GM21737 (cell line): ENCODE data around the gene CEP68.
"Not testable (repeated sequence)": the region's sequence is repeated elsewhere in the genome, so short reads cannot be mapped to it uniquely, and the experiment has no call there.

Experiments used
- ATAC-seq: cut with Tn5 transposase; IDR thresholded peaks from one replicate; pipeline ENCODE4 v1.9.1; 2021; ENCODE audit warnings: mild to moderate bottlenecking, moderate library complexity; ENCODE audit not compliant: unreplicated experiment

The CEP68 gene

GRCh38 chr2:65079017-65079416, 22.8 kb downstream of the CEP68 start:
- no peak for ATAC-seq

GRCh38 chr2:65081232-65081685, 25.0 kb downstream of the CEP68 start:
- no peak for ATAC-seq

- no peak for ATAC-seq
Observed at GRCh38 chr2:65085148-65085547, 28.9 kb downstream of the CEP68 start.

- no peak for ATAC-seq
Observed at GRCh38 chr2:65092791-65093190, 36.6 kb downstream of the CEP68 start.

- no peak for ATAC-seq
Observed at GRCh38 chr2:65093211-65093610, 37.0 kb downstream of the CEP68 start.

GRCh38 chr2:65096948-65097347, 40.7 kb downstream of the CEP68 start:
- no peak for ATAC-seq

- no peak for ATAC-seq
Observed at GRCh38 chr2:65097844-65098243, 41.6 kb downstream of the CEP68 start.

- ATAC-seq, result no peak
Observed at GRCh38 chr2:65098741-65099140, 42.5 kb downstream of the CEP68 start.

GRCh38 chr2:65101071-65101470, 44.9 kb downstream of the CEP68 start:
- no peak for ATAC-seq

- ATAC-seq, result no peak
Observed at GRCh38 chr2:65103013-65103715, 46.9 kb downstream of the CEP68 start.

GRCh38 chr2:65107530-65107929, 51.3 kb downstream of the CEP68 start:
- ATAC-seq, result no peak

GRCh38 chr2:65108780-65109179, 52.6 kb downstream of the CEP68 start:
- ATAC-seq, result no peak

- no peak for ATAC-seq
Observed at GRCh38 chr2:65112633-65113032, 56.4 kb downstream of the CEP68 start.

GRCh38 chr2:65113229-65113628, 57.0 kb downstream of the CEP68 start:
- ATAC-seq, result no peak

- ATAC-seq, result no peak
Observed at GRCh38 chr2:65113816-65114215, 57.6 kb downstream of the CEP68 start.

- ATAC-seq, result no peak
Observed at GRCh38 chr2:65114921-65115320, 58.7 kb downstream of the CEP68 start.

GRCh38 chr2:65116645-65117044, 60.4 kb downstream of the CEP68 start:
- no peak for ATAC-seq

- ATAC-seq, result no peak
Observed at GRCh38 chr2:65120990-65121693, 64.9 kb downstream of the CEP68 start.

- no peak for ATAC-seq
Observed at GRCh38 chr2:65122313-65122712, 66.1 kb downstream of the CEP68 start.

GRCh38 chr2:65125457-65125856, 69.2 kb downstream of the CEP68 start:
- not testable (repeated sequence) for ATAC-seq

- ATAC-seq, result no peak
Observed at GRCh38 chr2:65128297-65129190, 72.3 kb downstream of the CEP68 start.
